PC-9 (cell line): ENCODE measurements around the gene C2CD4A.

Experiments used
- EZH2 ChIP-seq: fragments of 200-600 bp; sonication (generic); IDR thresholded peaks from 2 replicates; pipeline ENCODE4 v1.8.0; 2017; ENCODE audit warnings: antibody characterized with exemption, low read depth
- TF ChIP-seq, protein P1 (sequence below): fragments of 200-600 bp; sonication (generic); conservative IDR thresholded peaks from 2 replicates; pipeline ENCODE4 v1.6.1; 2017; ENCODE audit warnings: mixed run types, antibody characterized with exemption, mild to moderate bottlenecking, moderate library complexity

DNA sequence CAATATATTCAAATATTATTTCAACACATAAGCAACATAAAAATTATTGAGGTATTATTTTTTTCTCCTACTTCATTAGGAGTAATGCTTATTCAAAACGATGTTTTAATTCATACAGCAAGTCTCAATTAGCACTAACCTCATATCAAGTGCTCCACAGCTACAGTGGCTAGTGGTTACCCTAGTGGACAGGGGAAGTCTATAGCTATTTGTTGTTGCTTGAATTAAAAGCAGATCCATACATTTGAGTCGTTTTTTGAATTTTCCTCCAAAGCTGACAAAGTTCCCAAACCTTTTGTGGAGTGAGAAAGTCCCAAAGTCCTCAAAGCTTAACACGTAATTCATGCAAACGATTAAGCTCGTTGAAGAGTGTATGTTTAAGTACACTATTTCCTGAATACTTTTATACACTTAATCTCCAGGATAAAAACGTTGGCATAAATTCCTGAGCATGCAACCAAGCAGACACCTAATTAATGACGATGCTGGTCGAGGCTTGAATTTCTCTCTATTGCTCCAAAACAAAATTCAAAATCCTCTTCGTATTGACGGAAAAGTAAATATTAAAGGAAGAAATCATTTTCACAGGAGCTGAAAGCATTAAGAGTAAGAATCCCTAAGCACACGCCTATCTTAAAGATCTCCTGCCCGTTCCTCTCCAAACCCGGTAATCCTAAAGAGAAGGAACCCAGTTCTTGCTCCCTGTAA, 7.5 kb upstream of the C2CD4A start:
- TF ChIP-seq, protein P1, sequence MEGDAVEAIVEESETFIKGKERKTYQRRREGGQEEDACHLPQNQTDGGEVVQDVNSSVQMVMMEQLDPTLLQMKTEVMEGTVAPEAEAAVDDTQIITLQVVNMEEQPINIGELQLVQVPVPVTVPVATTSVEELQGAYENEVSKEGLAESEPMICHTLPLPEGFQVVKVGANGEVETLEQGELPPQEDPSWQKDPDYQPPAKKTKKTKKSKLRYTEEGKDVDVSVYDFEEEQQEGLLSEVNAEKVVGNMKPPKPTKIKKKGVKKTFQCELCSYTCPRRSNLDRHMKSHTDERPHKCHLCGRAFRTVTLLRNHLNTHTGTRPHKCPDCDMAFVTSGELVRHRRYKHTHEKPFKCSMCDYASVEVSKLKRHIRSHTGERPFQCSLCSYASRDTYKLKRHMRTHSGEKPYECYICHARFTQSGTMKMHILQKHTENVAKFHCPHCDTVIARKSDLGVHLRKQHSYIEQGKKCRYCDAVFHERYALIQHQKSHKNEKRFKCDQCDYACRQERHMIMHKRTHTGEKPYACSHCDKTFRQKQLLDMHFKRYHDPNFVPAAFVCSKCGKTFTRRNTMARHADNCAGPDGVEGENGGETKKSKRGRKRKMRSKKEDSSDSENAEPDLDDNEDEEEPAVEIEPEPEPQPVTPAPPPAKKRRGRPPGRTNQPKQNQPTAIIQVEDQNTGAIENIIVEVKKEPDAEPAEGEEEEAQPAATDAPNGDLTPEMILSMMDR = no peak
- TF ChIP-seq EZH2 = no peak
